Erythroblast (primary cell): ENCODE results near the gene TRIM29.
A peak's percentile ranks its signal among the peaks of the same experiment; 100 is the strongest.

Source experiments
- DNase-seq, 2 experiments: peaks; one replicate each; lab custom pipeline; 2025; lab: John Stamatoyannopoulos, UW
- GATA1 ChIP-seq: IDR thresholded peaks from 2 replicates; pipeline ENCODE4 v1.6.1; 2011; ENCODE audit warnings: low read depth, mild to moderate bottlenecking, control low read depth, low read length, moderate library complexity
- POLR2A ChIP-seq: IDR thresholded peaks from 2 replicates; pipeline ENCODE4 v1.6.1; 2011; ENCODE audit warnings: mild to moderate bottlenecking, low read length

TRIM29 gene

GRCh38 chr11:120125509-120125908 is 12.4 kb downstream of the TRIM29 start:
- DNase-seq: no peak
- TF ChIP-seq POLR2A (no peak), GATA1 (no peak)

GRCh38 chr11:120125024-120125423 is 12.9 kb downstream of the TRIM29 start:
- peak in 1 of 2 experiments; percentile 2 for DNase-seq

GRCh38 chr11:120124355-120124754 is 13.6 kb downstream of the TRIM29 start:
- TF ChIP-seq POLR2A (no peak), GATA1 (no peak)
- no peak for DNase-seq

More at GRCh38 chr11:120125024-120125423, 12.9 kb downstream of the TRIM29 start:
- no peak for TF ChIP-seq GATA1
- no peak for TF ChIP-seq POLR2A

GRCh38 chr11:120123946-120124345 is 14.0 kb downstream of the TRIM29 start:
- no peak for DNase-seq

GRCh38 chr11:120122924-120123683 is 14.8 kb downstream of the TRIM29 start:
- no peak for TF ChIP-seq POLR2A
- no peak for TF ChIP-seq GATA1
- peak; percentile 11 for DNase-seq

More at GRCh38 chr11:120123946-120124345, 14.0 kb downstream of the TRIM29 start:
- no peak for TF ChIP-seq POLR2A
- no peak for TF ChIP-seq GATA1

GRCh38 chr11:120121914-120122473 is 15.9 kb downstream of the TRIM29 start:
- TF ChIP-seq POLR2A (no peak), GATA1 (no peak)

GRCh38 chr11:120121336-120121735 is 16.6 kb downstream of the TRIM29 start:
- TF ChIP-seq GATA1 (no peak), POLR2A (no peak)
- no peak for DNase-seq

More at GRCh38 chr11:120121914-120122473, 15.9 kb downstream of the TRIM29 start:
- DNase-seq: no peak

GRCh38 chr11:120120805-120121335 is 17.0 kb downstream of the TRIM29 start:
- TF ChIP-seq POLR2A (no peak), GATA1 (no peak)
- DNase-seq: no peak

GRCh38 chr11:120119121-120119520 is 18.8 kb downstream of the TRIM29 start:
- TF ChIP-seq GATA1 (no peak), POLR2A (no peak)

GRCh38 chr11:120117991-120118390 is 19.9 kb downstream of the TRIM29 start:
- no peak for DNase-seq
- TF ChIP-seq POLR2A: no peak
- no peak for TF ChIP-seq GATA1

More at GRCh38 chr11:120119121-120119520, 18.8 kb downstream of the TRIM29 start:
- no peak for DNase-seq

GRCh38 chr11:120116966-120117365 is 20.9 kb downstream of the TRIM29 start:
- no peak for DNase-seq

GRCh38 chr11:120115272-120116000 is 22.5 kb downstream of the TRIM29 start:
- TF ChIP-seq POLR2A: no peak
- TF ChIP-seq GATA1: no peak
- peak; percentile 4 to 5 for DNase-seq

More at GRCh38 chr11:120116966-120117365, 20.9 kb downstream of the TRIM29 start:
- no peak for TF ChIP-seq GATA1
- no peak for TF ChIP-seq POLR2A

GRCh38 chr11:120112174-120112796 is 25.6 kb downstream of the TRIM29 start:
- TF ChIP-seq POLR2A (no peak), GATA1 (no peak)
- no peak for DNase-seq
